ENCODE data around the gene PTPRD.

Gene PTPRD

DNA sequence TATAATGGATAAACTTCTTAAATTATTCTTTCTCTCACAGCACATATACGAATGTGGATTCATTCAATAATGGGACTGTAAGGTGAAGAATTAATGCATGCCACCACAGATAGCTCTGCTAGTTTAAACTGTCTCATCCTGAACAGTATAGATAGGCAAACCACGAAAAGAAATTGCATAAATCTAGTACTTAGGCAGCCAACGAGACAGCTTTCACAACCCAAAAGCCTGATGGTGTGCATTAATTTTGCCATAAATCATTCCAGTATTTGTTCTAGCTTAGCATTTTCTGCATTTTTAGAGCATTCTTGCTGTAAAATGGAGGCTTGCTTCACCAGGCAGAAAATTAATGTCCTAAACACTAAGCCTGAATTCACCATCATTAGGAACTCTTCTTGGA lies 1979.0 kb downstream of the PTPRD start:
- Histone ChIP-seq H3K27ac (no peak overlapping the region), H3K4me3 (no peak overlapping the region)

DNA sequence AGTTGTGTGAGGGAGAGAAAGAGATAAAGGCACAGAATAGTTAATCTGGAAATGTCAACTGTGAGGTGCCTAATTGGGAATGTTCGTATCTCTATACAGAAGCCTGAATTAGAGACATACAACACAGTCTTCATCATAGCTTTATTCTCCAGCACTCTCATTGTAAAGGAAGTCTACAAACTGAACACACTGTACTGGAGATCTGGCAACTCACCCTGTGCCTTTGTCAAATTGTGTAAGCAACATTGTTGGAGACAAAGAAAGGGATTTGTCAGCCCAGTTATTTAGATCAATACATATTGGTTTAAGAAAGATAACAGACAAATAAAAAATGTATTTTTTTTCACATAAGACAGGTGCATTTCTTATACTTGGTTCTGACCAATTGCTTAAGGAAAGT lies 1980.3 kb downstream of the PTPRD start:
- no peak overlapping the region for H3K4me3 ChIP-seq
- H3K27ac ChIP-seq = no peak overlapping the region

DNA sequence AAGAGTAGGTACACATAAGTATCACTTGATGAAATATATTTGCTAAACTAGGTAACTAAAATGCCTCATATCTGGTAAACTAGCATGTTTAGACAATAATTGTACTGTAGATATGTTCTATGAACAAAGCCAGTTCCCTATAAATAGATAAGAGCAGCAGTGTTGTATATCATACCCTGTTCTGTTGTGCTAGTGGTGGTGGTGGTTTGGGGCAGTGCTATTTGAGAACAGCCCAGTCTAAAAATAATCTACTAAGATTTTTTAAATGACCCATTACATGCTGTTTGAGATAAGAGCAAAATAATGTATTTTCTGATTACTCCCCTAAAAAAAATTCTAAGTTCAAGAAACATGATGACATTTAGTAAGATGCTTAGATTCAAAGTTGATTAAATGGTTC lies 1984.0 kb downstream of the PTPRD start:
- Histone ChIP-seq H3K4me3 (no peak overlapping the region), H3K27ac (no peak overlapping the region)

DNA sequence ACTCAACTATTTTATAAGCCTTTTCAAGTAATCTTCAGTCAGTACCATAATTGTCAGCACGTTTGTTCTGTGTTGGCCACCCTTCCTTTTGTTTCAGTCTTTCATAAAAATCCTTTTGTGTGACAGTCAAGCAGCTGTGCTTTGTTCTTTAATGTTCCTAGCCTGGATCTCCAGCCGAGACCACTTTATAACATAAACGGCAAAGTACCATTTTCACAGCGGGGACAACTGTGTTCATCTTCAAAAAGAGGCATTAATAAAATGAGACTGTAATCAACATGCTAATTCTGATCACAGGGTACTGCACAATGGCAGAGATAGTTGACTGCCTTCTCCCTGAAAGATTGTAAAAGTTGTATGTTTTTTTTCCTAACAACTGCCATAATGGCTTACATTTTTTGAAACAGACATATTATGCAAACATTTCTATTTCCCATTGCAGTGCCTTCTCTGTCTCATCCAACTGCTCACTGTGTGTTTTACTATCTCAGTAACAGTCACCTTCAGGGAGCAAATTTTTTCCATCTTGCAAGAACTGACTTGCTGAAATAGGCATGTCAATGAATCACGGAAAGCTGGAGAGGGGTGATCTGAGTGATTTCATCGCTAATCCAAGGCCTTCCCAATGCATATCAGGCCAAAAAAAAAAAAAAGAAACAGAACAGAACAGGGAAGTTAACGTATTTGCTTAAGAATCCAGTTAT lies 1984.7 kb downstream of the PTPRD start:
- H3K4me3 ChIP-seq = no peak overlapping the region
- no peak overlapping the region for H3K27ac ChIP-seq

DNA sequence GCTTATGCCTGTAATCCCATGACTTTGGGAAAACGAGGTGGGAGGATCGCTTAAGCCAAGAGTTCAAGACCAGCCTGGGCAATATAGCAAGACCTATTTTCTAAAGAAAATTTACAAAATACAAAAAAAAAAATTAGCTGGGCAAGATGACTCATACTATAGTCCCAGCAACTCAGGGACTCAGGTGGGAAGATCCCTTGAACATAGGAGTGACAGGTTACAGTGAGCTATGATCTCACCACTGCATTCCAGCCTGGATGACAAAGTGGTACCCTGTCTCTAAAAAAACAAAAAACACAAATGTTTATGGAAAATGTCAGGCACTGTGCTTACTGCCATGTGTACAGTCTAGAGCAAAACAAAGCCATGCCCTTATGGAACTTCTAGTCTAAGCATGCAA lies 1989.9 kb downstream of the PTPRD start:
- H3K4me3 ChIP-seq = no peak overlapping the region

DNA sequence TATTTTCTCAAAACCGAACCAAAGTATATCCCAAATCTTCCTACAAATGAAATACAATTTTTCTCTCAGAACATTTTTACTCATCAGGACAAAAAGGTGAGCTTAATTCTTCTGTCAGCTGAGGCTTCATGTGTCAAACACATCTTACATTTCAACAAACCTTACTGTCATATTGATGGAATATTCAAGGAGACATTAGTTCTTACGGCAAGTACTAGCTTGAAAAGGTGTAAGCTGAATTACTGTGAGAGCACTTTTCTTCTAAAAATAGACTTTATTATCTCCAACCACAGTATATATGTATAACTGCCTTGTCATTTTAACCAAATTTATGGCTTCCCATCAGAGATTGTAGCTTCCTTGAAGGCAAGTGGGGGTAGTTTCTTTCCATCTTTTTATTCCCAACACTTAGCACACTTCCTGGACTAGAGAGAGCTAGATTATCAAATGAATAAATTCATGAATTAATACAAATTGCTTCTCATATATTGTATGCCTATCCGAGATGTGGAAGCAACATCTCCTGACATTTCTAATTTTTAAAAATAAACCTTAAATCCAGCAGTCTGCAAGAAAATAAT lies 1990.5 kb downstream of the PTPRD start:
- Histone ChIP-seq H3K27ac (no peak overlapping the region), H3K4me3 (no peak overlapping the region)

More for the DNA sequence above, 1989.9 kb downstream of the PTPRD start:
- H3K27ac ChIP-seq = no peak overlapping the region

DNA sequence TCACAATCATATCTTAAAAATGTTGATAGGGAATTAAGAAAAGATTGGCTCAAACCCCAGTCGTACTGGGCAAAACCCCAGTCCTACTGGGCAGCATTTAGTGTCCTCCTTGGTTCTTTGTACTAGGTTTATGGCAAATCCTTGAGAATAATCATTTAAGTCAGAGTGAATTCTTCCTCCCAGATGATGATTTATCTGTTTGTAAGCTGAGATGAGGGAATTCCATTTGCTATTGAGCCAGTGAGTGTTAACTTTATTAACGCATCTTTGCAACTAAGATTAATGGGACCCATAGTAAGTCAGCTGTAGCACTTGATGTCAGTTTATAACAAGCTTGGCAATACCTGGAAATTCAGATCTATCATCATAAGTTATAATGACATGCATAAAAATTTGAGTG lies 1991.4 kb downstream of the PTPRD start:
- Histone ChIP-seq H3K4me3 (no peak overlapping the region), H3K27ac (no peak overlapping the region)

DNA sequence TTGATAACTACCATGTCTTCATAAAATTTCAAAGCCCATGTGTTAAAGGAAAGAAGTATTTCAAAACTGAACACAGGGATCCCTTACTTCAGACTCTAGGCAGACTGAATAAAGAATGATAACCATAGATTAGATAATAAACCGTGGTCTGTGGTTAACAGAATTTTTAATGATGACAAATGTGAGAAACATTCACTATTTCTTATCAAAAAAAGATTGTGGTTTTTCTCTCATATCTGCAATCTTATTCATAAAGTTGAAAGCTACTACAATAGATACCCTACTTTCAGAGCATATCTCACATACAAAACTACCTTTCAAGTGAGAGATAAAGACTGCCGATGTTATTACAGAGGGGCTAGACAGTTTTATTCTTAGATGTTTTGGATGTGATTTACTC lies 1996.4 kb downstream of the PTPRD start:
- H3K4me3 ChIP-seq = no peak overlapping the region
- no peak overlapping the region for H3K27ac ChIP-seq

DNA sequence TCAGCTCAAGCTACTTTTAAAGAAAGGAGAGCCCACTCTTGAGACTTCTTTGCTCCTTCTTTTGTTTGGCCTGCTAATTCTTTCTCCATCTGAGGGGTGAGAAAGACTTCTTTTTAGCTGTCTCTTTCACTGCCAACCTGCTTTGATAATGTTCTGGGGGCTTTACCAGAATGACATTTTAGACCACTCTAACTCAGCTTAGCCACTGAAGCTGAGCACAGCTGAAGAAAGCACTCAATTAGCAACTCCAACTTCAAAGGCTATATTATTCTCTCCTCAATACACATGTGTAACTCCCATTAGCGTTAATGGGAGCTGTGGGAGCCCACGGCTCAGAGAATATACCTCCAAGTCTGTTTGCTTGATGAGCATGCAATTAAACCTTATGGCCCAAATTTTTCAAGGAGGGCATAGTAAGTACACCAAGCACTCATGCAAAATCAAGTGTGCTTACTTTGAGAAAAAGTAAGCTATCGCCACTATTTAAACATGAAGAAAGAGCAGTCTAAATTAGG lies 1997.8 kb downstream of the PTPRD start:
- Histone ChIP-seq H3K4me3 (no peak overlapping the region), H3K27ac (no peak overlapping the region)

DNA sequence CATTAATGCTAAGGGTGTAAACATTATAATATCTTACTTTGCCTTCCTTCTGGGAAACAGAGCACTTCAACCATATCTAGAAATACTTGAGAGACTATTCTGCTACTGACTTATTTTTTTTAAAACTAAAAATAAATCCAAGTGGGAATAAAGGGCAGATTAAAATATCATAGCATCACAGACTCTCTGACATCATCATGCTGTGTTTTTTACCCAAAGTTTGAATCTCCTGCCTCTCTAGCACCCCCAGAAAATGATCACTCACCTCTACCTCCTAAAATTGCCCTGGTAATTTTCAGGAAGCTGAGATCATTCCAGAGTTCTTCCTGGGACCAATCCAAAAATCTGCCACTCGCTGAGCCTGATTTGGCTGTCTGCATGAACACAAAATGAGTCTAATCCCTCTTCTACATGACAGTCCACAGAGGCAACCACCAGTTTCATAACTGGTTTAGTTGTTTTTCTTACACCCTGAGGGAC lies 1999.4 kb downstream of the PTPRD start:
- Histone ChIP-seq H3K27ac (no peak overlapping the region), H3K4me3 (no peak overlapping the region)

DNA sequence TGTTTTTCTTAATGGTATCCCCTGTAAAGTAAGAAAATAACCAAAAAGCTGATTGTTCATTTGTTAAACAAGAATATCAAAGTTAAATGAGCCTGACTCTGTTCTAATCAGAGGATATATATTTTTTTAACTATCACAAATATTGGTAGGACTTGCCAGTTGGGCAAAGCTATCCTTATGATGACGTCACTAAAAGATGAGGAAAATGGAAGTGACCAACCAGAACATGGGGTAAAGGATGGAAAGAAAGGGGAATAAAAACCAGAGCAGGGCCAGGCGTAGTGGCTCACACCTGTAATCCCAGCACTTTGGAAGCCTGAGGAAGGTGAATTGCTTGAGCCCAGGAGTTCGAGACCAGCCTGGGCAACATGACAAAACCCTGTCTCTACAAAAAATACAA lies 2001.6 kb downstream of the PTPRD start:
- H3K27ac ChIP-seq = no peak overlapping the region
- H3K4me3 ChIP-seq = no peak overlapping the region

DNA sequence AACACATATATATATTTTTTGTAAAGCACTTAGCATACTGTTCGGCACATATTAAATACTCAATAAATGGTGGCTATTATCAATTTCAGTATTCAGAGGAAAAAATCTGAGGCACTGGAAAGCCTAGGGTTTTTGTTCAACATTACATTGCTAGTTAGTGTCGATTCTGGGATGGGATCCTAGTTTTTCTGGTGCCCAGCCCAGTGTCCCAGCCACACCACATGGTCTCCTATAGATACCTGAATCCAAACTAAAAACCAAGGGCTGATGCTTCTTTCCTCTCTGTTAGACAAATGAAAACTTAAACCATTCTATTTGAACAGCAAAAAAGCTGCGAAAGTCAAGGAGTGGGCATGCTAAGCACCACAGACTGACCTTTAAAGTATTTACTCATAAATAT lies 2002.5 kb downstream of the PTPRD start:
- Histone ChIP-seq H3K27ac (no peak overlapping the region), H3K4me3 (no peak overlapping the region)

DNA sequence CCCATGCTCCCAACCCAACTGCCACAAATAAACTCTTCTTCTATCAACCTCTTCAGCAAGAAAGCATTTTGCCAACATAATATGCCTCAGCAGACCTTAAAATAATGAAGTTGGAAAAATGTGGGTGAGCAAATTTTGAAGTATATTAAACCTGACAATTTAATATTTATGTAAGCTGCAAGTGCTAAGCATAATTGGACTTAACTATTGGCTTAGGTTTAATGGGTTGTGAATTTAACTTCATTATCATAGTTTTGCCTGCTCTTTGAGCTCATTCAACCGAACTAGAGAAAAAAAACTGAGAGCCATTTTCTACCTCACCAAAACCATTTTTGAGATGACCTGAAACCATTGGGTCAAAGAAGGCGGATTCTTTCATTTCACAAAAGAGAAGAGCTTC lies 2007.7 kb downstream of the PTPRD start:
- no peak overlapping the region for H3K4me3 ChIP-seq
- no peak overlapping the region for H3K27ac ChIP-seq

DNA sequence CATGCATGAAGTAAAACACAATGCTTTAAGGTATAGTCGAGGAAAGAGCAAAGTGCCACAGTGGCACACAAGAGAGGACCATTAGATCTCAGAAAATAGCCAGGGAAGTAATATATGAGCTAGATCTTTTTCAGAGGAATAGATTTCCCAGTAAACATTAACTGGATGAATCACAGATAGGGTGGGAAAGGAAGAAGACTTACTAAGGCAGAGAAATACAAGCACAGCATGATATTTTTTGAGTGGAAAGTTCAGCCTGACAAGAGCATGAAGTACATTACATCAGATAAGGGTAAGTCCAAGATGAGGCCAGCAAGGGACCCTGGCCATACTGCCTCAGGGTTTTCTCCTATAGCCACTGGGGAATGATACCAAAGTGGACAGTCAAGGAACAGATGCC lies 2008.6 kb downstream of the PTPRD start:
- no peak overlapping the region for H3K4me3 ChIP-seq
- H3K27ac ChIP-seq = no peak overlapping the region

DNA sequence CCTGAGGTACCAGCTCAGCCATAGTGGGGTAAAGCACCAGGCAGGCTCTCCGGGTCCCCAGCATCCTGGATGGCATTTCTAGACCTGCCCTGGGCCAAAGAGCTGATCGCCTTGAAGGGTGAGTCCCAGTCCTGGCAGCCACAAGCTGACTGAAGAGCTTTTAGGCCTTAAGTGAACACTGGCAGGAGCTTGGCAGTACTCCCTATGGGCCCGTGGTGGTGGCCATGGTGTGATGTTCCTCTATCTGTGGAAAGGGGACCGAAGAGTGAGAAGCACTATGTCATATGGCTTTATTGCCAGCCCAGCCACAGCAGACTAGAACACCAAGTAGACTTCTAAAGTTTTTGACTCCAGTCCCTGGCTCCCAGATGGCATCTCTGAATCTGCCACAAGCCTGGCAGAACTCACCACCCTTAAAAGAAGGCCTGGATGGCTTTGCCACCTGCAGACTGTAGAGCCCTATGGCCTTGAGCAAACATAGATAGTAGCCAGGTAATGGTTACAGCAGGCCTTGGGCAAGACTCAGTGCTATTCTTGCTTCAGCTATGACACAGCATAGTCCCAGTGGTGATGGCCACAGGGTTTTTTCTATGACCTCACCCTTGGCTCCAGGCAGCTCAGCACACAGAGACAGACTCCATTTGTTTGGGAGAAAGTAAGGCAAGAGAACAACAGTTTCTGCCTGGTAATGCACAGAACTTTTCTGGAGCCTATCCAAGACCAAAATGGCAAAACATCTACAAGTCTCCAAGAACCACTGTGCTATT lies 2011.7 kb downstream of the PTPRD start:
- no peak overlapping the region for H3K27ac ChIP-seq
- no peak overlapping the region for H3K4me3 ChIP-seq

DNA sequence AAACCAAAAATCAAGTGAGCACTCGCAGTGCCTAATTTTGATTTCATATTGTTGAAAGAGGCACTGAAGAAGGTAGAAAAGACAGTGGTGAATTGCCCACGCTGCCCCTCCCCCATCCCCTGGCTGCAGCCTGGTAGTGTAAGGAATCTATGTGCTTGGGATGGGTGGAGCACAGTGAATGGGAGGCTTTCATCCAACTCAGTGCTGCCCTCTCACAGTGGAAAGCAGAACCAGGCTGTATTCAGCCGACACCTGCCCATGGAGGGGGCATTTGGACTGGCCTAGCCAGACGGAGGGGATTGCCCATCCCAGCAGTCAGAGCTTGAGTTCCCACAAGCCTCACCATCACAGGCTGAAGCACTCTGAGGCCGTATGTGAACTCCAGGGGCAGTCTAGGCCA lies 2012.9 kb downstream of the PTPRD start:
- Histone ChIP-seq H3K4me3 (no peak overlapping the region), H3K27ac (no peak overlapping the region)

DNA sequence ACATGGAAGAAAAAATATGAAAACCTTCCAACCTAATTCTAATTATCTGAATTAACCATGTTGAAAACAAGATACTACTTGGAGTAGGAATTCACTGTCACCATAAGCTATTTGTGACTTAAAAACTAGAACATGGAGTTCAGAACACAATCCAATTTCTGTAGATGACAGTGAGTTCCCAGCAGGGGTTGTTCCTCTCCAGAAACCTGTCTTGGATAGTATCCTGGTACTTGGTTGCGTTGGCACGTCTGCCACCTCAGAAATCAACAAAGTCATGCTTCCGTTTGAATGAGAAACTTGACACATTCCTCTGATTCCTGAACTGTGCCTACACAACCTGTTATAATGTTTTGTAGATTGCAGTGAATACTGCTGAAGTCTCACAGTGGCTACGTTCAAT lies 2023.3 kb downstream of the PTPRD start:
- Histone ChIP-seq H3K4me3 (no peak overlapping the region), H3K27ac (no peak overlapping the region)

DNA sequence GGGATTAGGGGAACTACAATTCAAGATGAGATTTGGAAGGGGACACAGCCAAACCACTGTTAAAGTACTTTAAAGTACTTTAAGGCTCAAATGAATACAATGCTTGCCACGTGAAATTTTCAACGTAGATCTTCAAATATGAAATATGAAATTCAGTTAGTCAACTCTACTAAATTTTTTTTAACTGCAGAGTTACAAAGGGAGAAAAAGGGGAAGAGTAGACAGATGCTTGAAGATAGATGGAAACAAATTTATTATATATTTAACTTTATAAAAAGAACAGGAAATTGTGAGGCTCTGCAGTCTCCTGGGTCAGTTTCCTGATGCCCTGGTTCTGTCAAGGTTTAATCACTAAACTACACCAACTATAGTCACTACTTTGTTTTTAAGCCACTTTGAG lies 2027.8 kb downstream of the PTPRD start:
- Histone ChIP-seq H3K27ac (no peak overlapping the region), H3K4me3 (no peak overlapping the region)

DNA sequence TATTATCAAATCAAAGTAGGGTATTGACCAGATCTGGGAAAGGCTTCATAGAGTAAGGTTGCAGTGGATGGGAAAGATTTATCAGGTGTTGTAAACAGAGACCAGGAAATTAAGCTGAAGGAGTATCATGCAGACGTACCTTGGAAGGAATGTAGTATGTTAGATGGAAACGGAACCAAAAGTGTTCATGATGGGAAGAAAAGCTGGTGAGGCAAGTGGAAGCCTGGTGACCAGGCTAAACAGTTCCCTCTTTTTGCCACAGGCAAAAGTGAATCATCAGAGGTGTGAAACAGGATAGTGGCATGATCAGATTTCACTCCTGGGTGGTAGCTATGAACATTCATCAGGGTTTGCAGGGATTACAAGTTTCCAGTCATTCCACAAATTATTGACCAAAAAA lies 2033.1 kb downstream of the PTPRD start:
- Histone ChIP-seq H3K4me3 (no peak overlapping the region), H3K27ac (no peak overlapping the region)

DNA sequence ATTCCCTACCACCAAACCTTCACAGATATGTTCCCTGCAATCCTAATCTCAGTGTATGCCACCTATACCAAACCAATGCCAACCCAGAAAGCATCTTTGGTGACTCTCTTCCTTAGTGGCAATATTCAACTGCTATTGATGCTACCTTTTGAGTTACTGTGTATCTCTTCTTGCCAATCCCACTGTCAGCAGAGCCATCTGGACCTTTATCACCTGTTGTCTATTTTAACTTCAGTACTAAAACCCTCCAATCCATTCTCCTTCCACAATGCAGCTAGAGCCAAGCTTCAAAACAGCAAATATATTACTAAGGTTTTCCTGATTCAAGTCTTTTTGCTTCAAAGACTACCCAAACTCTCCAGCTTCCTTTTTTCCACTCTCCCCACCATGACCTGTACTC lies 2036.1 kb downstream of the PTPRD start:
- no peak overlapping the region for H3K4me3 ChIP-seq
- no peak overlapping the region for H3K27ac ChIP-seq

DNA sequence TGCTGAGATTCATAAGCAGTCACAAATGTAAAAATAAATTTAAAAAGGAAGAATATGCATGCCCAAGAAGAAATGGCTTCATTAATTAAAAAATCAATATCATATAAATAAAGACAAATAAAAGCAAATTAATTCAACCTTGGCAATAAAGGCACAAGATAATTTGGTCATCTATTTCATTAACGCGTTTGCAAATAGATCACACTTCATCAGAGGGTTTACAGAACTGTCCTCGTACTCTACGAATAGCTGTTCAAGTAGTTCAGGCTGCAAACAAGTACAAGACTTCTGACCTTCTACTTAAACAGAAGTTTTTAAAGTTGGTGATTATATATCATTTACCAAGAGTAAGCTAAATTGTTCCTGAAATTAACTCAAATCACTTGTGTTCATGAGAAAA lies 2038.0 kb downstream of the PTPRD start:
- Histone ChIP-seq H3K27ac (no peak overlapping the region), H3K4me3 (no peak overlapping the region)

All from skin epidermis (tissue), 12 donors.